GM18526 (cell line): Measurements from ENCODE around the gene STX5.

ENCODE experiments used
- POLR2A ChIP-seq: IDR thresholded peaks from 3 replicates; pipeline ENCODE4 v1.6.1; 2011; ENCODE audit not compliant: insufficient read length; ENCODE audit errors: extremely low read depth

The STX5 gene

GRCh38 chr11:62831520-62832335 lies at the start of gene STX5:
Gene STX5 (minus strand): TSS chr11:62832051. CDS start chr11:62831243, 808 bp downstream.
- peak; percentile 71 for TF ChIP-seq POLR2A

- TF ChIP-seq POLR2A, result peak; percentile 99
Observed at GRCh38 chr11:62880803-62881578, 49.1 kb upstream of the STX5 start, which contains the start of gene SLC3A2. Gene SLC3A2 (plus strand): TSS chr11:62880896. CDS start chr11:62881024, 128 bp downstream.

GRCh38 chr11:62880231-62880802 lies 48.5 kb upstream of the STX5 start:
- TF ChIP-seq POLR2A, result no peak

GRCh38 chr11:62879235-62879978 lies 47.6 kb upstream of the STX5 start:
- no peak for TF ChIP-seq POLR2A

GRCh38 chr11:62876712-62877111 lies 44.9 kb upstream of the STX5 start:
- TF ChIP-seq POLR2A, result no peak

GRCh38 chr11:62875698-62876478 lies 44.0 kb upstream of the STX5 start:
- TF ChIP-seq POLR2A, result no peak

GRCh38 chr11:62874851-62875250 lies 43.0 kb upstream of the STX5 start:
- no peak for TF ChIP-seq POLR2A

GRCh38 chr11:62865635-62866034 lies 33.8 kb upstream of the STX5 start:
- no peak for TF ChIP-seq POLR2A

- no peak for TF ChIP-seq POLR2A
Observed at GRCh38 chr11:62863687-62864335, 32.0 kb upstream of the STX5 start.

GRCh38 chr11:62860835-62861563 lies 29.1 kb upstream of the STX5 start:
- TF ChIP-seq POLR2A, result no peak

- no peak for TF ChIP-seq POLR2A
Observed at GRCh38 chr11:62858201-62858600, 26.4 kb upstream of the STX5 start.

- no peak for TF ChIP-seq POLR2A
Observed at GRCh38 chr11:62857541-62857982, 25.7 kb upstream of the STX5 start.

- TF ChIP-seq POLR2A, result no peak
Observed at GRCh38 chr11:62856333-62856895, 24.6 kb upstream of the STX5 start.
